GM12878 (cell line): ENCODE measurements around the gene PCAT6. TPM values are rescaled to one million over a fixed set of nuclear protein-coding genes. Genes with fewer than 3 reads are reported as not detected.

ENCODE experiments used
- ATAC-seq: fragments of 200-7000 bp; cut with Tn5 transposase; 3 replicates; pipeline ENCODE4 v1.9.1; 2020; ENCODE audit warnings: mild to moderate bottlenecking, moderate library complexity
- BruUV-seq: library from RNA; stranded (reverse); fragments of 400-500 nt; replicated peaks from 2 replicates; lab custom pipeline; 2021; lab: Mats Ljungman, UMichigan
- CTCF ChIA-PET: fragments of 300-600 bp; sonication (Branson Sonifier 250); formaldehyde crosslinking; extraction: SDS; loops from one replicate; lab custom pipeline; 2021; ENCODE audit warnings: inconsistent platforms; lab: Yijun Ruan, JAX
- POLR2A ChIA-PET: fragments of 350-600 bp; formaldehyde crosslinking; extraction: SDS; loops from one replicate; lab custom pipeline; 2021; ENCODE audit warnings: inconsistent platforms; lab: Charles Lee
- RAD21 ChIA-PET: fragments of 300-600 bp; sonication (Branson Sonifier 250); formaldehyde crosslinking; loops from one replicate; lab custom pipeline; 2023; ENCODE audit warnings: antibody characterized with exemption; ENCODE audit not compliant: unreplicated experiment; lab: Charles Lee
- SMC1A ChIA-PET: fragments of 300-600 bp; sonication (Branson Sonifier 250); formaldehyde crosslinking; loops from one replicate; lab custom pipeline; 2023; ENCODE audit not compliant: unreplicated experiment, uncharacterized antibody; lab: Charles Lee
- DNase-seq: peaks from one replicate; pipeline ENCODE4 v3.0.0-alpha.2; 2011; ENCODE audit warnings: low read depth, low spot score
- FAIRE-seq: peaks from 3 replicates; lab custom pipeline; 2011; peaks lifted over from hg19 to GRCh38; lab: Jason Lieb, UNC
- H2AFZ ChIP-seq: 2 replicates; pipeline ENCODE4 v1.6.0; 2011; ENCODE audit warnings: low read depth, low read length, control low read depth; ENCODE audit not compliant: control insufficient read depth
- H3K27ac ChIP-seq: 2 replicates; pipeline ENCODE4 v1.5.1; 2011; ENCODE audit warnings: control low read depth; ENCODE audit not compliant: control insufficient read depth, insufficient read depth
- H3K27me3 ChIP-seq, 2 experiments: replicated peaks in 1 of 2; 2 replicates each; pipeline versions ENCODE4 v1.6.0 to v1.6.1; 2011; ENCODE audit warnings: low read length in 1 of 2; ENCODE audit not compliant: control insufficient read depth in 2 of 2, insufficient read depth in 2 of 2
- H3K36me3 ChIP-seq, 2 experiments: 2 replicates each; pipeline ENCODE4 v1.5.1; 2011; ENCODE audit warnings: low read length in 1 of 2; ENCODE audit not compliant: control insufficient read depth in 2 of 2, insufficient read depth in 2 of 2
- H3K4me1 ChIP-seq: 2 replicates; pipeline ENCODE4 v1.6.1; 2011; ENCODE audit warnings: mild to moderate bottlenecking, low read length, moderate library complexity, mixed read lengths; ENCODE audit not compliant: control insufficient read depth, insufficient read depth
- H3K4me2 ChIP-seq: 2 replicates; pipeline ENCODE4 v1.6.0; 2011; ENCODE audit warnings: control low read depth; ENCODE audit not compliant: control insufficient read depth, insufficient read depth
- H3K4me3 ChIP-seq: fragments of 200-600 bp; sonication (generic); 2 replicates; pipeline ENCODE4 v1.5.1; 2016
- H3K79me2 ChIP-seq: 2 replicates; pipeline ENCODE4 v1.6.0; 2011; ENCODE audit warnings: low read length; ENCODE audit not compliant: control insufficient read depth, insufficient read depth
- H3K9ac ChIP-seq: 2 replicates; pipeline ENCODE4 v1.8.0; 2011; ENCODE audit warnings: low read length, control low read depth, mixed read lengths; ENCODE audit not compliant: control insufficient read depth, insufficient read depth
- H3K9me3 ChIP-seq: replicated peaks from 3 replicates; pipeline ENCODE4 v1.5.1; 2011; ENCODE audit warnings: mild to moderate bottlenecking, low read length; ENCODE audit not compliant: control insufficient read depth, insufficient read depth
- H4K20me1 ChIP-seq: 2 replicates; pipeline ENCODE4 v1.6.0; 2011; ENCODE audit not compliant: control insufficient read depth, insufficient read depth
- ATF2 ChIP-seq: IDR thresholded peaks from 2 replicates; pipeline ENCODE4 v1.6.1; 2012; ENCODE audit warnings: low read length, inconsistent platforms
- BRCA1 ChIP-seq: IDR thresholded peaks from 2 replicates; pipeline ENCODE4 v1.6.1; 2011; ENCODE audit warnings: low read depth, low read length, improper control_type of control experiment
- CBFB ChIP-seq: IDR thresholded peaks from 2 replicates; pipeline ENCODE4 v1.6.1; 2016; ENCODE audit warnings: antibody characterized with exemption, low read depth
- FOS ChIP-seq: IDR thresholded peaks from 3 replicates; pipeline ENCODE4 v1.6.1; 2011; ENCODE audit warnings: borderline replicate concordance; ENCODE audit not compliant: insufficient read length; ENCODE audit errors: extremely low read depth
- HDAC6 ChIP-seq: fragments of 200-600 bp; sonication (generic); IDR thresholded peaks from one replicate; pipeline ENCODE4 v1.8.0; 2017; ENCODE audit warnings: antibody characterized with exemption; ENCODE audit not compliant: unreplicated experiment
- HDGF ChIP-seq: fragments of 450-650 bp; IDR thresholded peaks from 2 replicates; pipeline ENCODE4 v1.6.1; 2016; ENCODE audit warnings: antibody characterized with exemption
- KLF5 ChIP-seq: fragments of 450-650 bp; IDR thresholded peaks from 2 replicates; pipeline ENCODE4 v1.6.1; 2014; ENCODE audit warnings: mild to moderate bottlenecking; ENCODE audit not compliant: partially characterized antibody
- POLR2AphosphoS2 ChIP-seq: IDR thresholded peaks from 2 replicates; pipeline ENCODE4 v1.6.1; 2011; ENCODE audit warnings: low read depth, mild to moderate bottlenecking, low read length, improper control_type of control experiment, moderate library complexity
- RUNX3 ChIP-seq: IDR thresholded peaks from 2 replicates; pipeline ENCODE4 v1.6.1; 2012; ENCODE audit warnings: low read length, inconsistent platforms
- WGBS: methylation state at CpG from one replicate; pipeline ENCODE4 v1.1.6; 2016; ENCODE audit warnings: low lambda C conversion rate; ENCODE audit not compliant: insufficient replicate concordance, insufficient coverage; ENCODE audit errors: missing lambda C conversion rate; 5-methylcytosine and 5-hydroxymethylcytosine counted together
- in situ Hi-C: fragments of 300-500 bp; cut with MboI; formaldehyde crosslinking; loops from 9 replicates; pipeline ENCODE4 v1.14.3; 2018; ENCODE audit warnings: mixed read lengths
- intact Hi-C: fragments of 100-400 bp; cut with micrococcal nuclease; formaldehyde crosslinking; loops from one replicate; pipeline ENCODE4 v1.14.2; 2022; ENCODE audit not compliant: unreplicated experiment
- polyA plus RNA-seq, 11 experiments: library from polyadenylated mRNA; depleted of rRNA in 4 of 11; unstranded in 6 of 11; stranded (reverse) in 5 of 11; fragments of >200 nt; fragmentation: Nextera tagmentation in 4 of 11; fragmentation: Illumina TruSeq in 1 of 11; extraction: Ambion mirVana in 4 of 11; extraction: Trizol in 1 of 11; gene quantifications; 1 replicate in 1 of 11; 2 replicates in 10 of 11; pipeline versions ENCODE4 v1.2.1 to v1.2.3, GENCODE V29; 2011 to 2016; ENCODE audit warnings: inconsistent platforms in 2 of 11, missing spikeins in 2 of 11, low read depth in 1 of 11
- total RNA-seq, 4 experiments: library from RNA; depleted of rRNA in 3 of 4; stranded (reverse); fragments of >200 nt in 3 of 4; fragmentation: Illumina TruSeq in 1 of 4; extraction: Trizol in 1 of 4; gene quantifications; 2 replicates each; pipeline versions ENCODE4 v1.2.1 to v1.2.3, GENCODE V29; 2013 to 2021

The PCAT6 gene
- total and polyA plus RNA-seq, 10 of the 15 experiments (the other 5 are each of a cell fraction or from before 2014, with no cell fraction given) = 0.16 to 0.83 (median 0.48) TPM; not detected in 4

- peaks cover 6% of the 10 kb centered on the region for H3K79me2 ChIP-seq
- ChIA-PET POLR2A (no interaction called here), CTCF (interaction anchor here (1.0 to 1.3 kb wide), 4 partner anchors 12 to 470 kb away, joined by 3 to 4 read pairs (median 3); partner anchors contain the start of gene PCAT6), RAD21 (no interaction called here), SMC1A (no interaction called here)
- H3K36me3 ChIP-seq = no peaks in the 10 kb centered on the region
- WGBS = 45% methylated on average over 4 of the region's 4 CpGs
- intact Hi-C loops = no loop called here
- no peak overlapping the region for H3K27ac ChIP-seq
- H3K4me2 ChIP-seq = peak overlapping the region; percentile 33; the same call in 1 of the 2 replicates
- no peak overlapping the region for H3K4me3 ChIP-seq
- peaks cover 4% of the 10 kb centered on the region; the same call in 1 of the 2 replicates for H4K20me1 ChIP-seq
- H3K27me3 ChIP-seq = no peaks in the 10 kb centered on the region
- DNase-seq (no peak), ATAC-seq (peak; percentile 12), FAIRE-seq (no peak)
- in situ Hi-C loops = no loop called here
- H3K9me3 ChIP-seq = no peaks in the 10 kb centered on the region; the same call in 2 of the 3 replicates
- H3K4me1 ChIP-seq = 0 out of 2 replicates have a peak, but pooled peaks cover 7% of the 10 kb centered on the region
- TF ChIP-seq RUNX3 = peak; percentile 81
- 0 out of 2 replicates have a peak, but pooled peaks have one; percentile 20 for TF ChIP-seq ATF2
- no peak for TF ChIP-seq HDGF
- no TSS peak for BruUV-seq
- no peak overlapping the region for H2AFZ ChIP-seq
- no peak overlapping the region for H3K9ac ChIP-seq
Measured at GRCh38 chr1:202798260-202798659, 12.5 kb upstream of the PCAT6 start.

- 39% methylated on average over 6 of the region's 6 CpGs for WGBS
- intact Hi-C loops (no loop called here), in situ Hi-C loops (no loop called here)
- no peak for TF ChIP-seq BRCA1
- no peak for TF ChIP-seq POLR2AphosphoS2
- no peak for TF ChIP-seq HDAC6
- TF ChIP-seq FOS = no peak
- no peak for TF ChIP-seq CBFB
- TF ChIP-seq HDGF = no peak
- TF ChIP-seq KLF5 = no peak
- Histone ChIP-seq H3K9me3 (no peaks in the 10 kb centered on the region; the same call in 2 of the 3 replicates), H3K4me1 (0 out of 2 replicates have a peak, but pooled peaks cover 7% of the 10 kb centered on the region), H3K4me2 (peak overlapping the region; percentile 33; the same call in 1 of the 2 replicates), H3K27ac (no peak overlapping the region), H3K79me2 (peaks cover 9% of the 10 kb centered on the region), H3K9ac (no peak overlapping the region), H3K36me3 (no peaks in the 10 kb centered on the region), H4K20me1 (peaks cover 4% of the 10 kb centered on the region; the same call in 1 of the 2 replicates), H2AFZ (no peak overlapping the region), H3K27me3 (no peaks in the 10 kb centered on the region), H3K4me3 (no peak overlapping the region)
- ChIA-PET RAD21 (no interaction called here), CTCF (interaction anchor here (1.2 to 1.3 kb wide), 3 partner anchors 11 to 470 kb away, joined by 3 to 4 read pairs (median 3); partner anchors contain the start of gene PCAT6), POLR2A (no interaction called here), SMC1A (no interaction called here)
- no peak for DNase-seq
- BruUV-seq = no TSS peak
- no peak for ATAC-seq
- no peak for FAIRE-seq
Measured at GRCh38 chr1:202798792-202799331, 11.9 kb upstream of the PCAT6 start.
